Measurements from ENCODE around the gene CYP26A1.
A peak's percentile ranks its signal among the peaks of the same experiment; 100 is the strongest.

- no peak for TF ChIP-seq TCF7L2 (IDR thresholded peaks at IDR 0.05; ENCODE audit: borderline replicate concordance, extremely low read depth, insufficient read depth, insufficient read length)
- no peak for TF ChIP-seq POLR2AphosphoS5 (IDR thresholded peaks at IDR 0.05; ENCODE audit: low read depth, low read length)
- peak; percentile 29 to 88 (median 75); a peak in 5 of 6 replicates for TF ChIP-seq CTCF (IDR thresholded peaks at IDR 0.05 in 2 of 3, conservative IDR thresholded peaks at IDR 0.05 in 1 of 3; ENCODE audit: borderline replicate concordance in 1 of 3, insufficient read depth in 1 of 3, low read depth in 2 of 3, low read length in 2 of 3)
- TF ChIP-seq JUND (IDR thresholded peaks at IDR 0.05), result no peak
- no peak for TF ChIP-seq EGR1 (IDR thresholded peaks at IDR 0.05; ENCODE audit: low read depth)
Observed at GRCh38 chr10:93126483-93127052, 52.9 kb downstream of the CYP26A1 start.
